BLaER1 (cell line): Measurements from ENCODE around the gene CXCL11.
"Not testable (repeated sequence)": the region's sequence is repeated elsewhere in the genome, so short reads cannot be mapped to it uniquely, and the experiment has no call there.

ENCODE experiments used
- H3K27ac ChIP-seq: shearing (Covaris generic); formaldehyde crosslinking; 2 replicates; pipeline ENCODE4 v1.8.1; 2022
- H3K27me3 ChIP-seq: shearing (Covaris generic); formaldehyde crosslinking; 2 replicates; pipeline ENCODE4 v1.8.1; 2022
- H3K36me3 ChIP-seq: shearing (Covaris generic); formaldehyde crosslinking; 2 replicates; pipeline ENCODE4 v1.8.1; 2022
- H3K4me1 ChIP-seq: shearing (Covaris generic); formaldehyde crosslinking; 2 replicates; pipeline ENCODE4 v1.8.1; 2022
- H3K4me2 ChIP-seq: shearing (Covaris generic); formaldehyde crosslinking; 2 replicates; pipeline ENCODE4 v1.8.1; 2022
- H3K4me3 ChIP-seq: shearing (Covaris generic); formaldehyde crosslinking; 2 replicates; pipeline ENCODE4 v1.8.1; 2022
- H3K9ac ChIP-seq: shearing (Covaris generic); formaldehyde crosslinking; 2 replicates; pipeline ENCODE4 v1.8.1; 2022
- H3K9me3 ChIP-seq: shearing (Covaris generic); formaldehyde crosslinking; 2 replicates; pipeline ENCODE4 v1.8.1; 2022
- H4K20me1 ChIP-seq: shearing (Covaris generic); formaldehyde crosslinking; 2 replicates; pipeline ENCODE4 v1.8.1; 2022
- Cebpa-rat ChIP-seq: shearing (Covaris generic); IDR thresholded peaks from 2 replicates; pipeline ENCODE4 v1.8.1; 2022

Gene CXCL11

DNA sequence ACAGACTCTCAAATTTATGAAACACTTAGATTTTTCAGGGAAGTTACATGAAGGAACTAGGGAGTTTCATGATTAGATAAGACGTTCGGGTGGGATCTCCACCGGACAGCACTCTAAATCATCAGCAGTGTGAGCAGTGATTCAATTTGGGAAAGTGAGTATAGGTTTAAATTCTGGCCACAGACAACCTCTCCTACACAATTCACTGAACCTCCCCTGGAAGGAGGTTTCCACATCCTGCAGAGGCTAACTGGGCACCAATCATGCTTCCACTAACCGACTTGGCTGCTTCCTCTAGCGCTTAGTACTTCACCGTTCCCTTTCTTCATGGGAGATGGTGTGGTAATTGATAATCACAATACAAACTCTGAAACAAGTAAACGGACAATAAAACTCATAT is 34.2 kb downstream of the CXCL11 start:
- TF ChIP-seq Cebpa-rat: no peak
- Histone ChIP-seq H3K4me2 (no peak overlapping the region), H3K9me3 (no peaks in the 10 kb centered on the region), H3K4me1 (peaks cover 15% of the 10 kb centered on the region), H3K27me3 (no peaks in the 10 kb centered on the region), H3K36me3 (no peaks in the 10 kb centered on the region), H4K20me1 (no peaks in the 10 kb centered on the region), H3K9ac (no peak overlapping the region), H3K27ac (no peak overlapping the region), H3K4me3 (no peak overlapping the region)

DNA sequence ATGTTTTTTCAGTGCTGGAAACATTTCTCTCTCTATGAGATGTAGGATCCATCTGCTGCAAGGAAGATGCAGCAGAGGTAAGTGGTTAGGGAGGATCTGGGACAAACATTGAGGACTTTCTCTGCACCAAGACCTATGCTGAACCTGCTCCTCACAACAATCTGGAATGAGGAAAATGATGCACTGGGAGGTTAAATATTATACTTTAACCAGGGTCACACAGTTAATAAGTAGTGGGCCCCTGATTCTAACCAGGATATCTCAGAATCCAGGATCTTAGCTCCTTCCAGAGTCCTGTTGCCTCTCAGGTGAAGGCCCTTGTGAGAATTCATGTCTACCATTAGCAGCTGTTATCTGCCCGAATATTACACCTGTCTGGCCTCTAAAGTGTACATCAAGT is 35.6 kb downstream of the CXCL11 start:
- no peaks in the 10 kb centered on the region for H3K9me3 ChIP-seq
- H3K9ac ChIP-seq: no peak overlapping the region
- peaks cover 15% of the 10 kb centered on the region for H3K4me1 ChIP-seq
- H3K27me3 ChIP-seq: no peaks in the 10 kb centered on the region
- no peaks in the 10 kb centered on the region for H3K36me3 ChIP-seq
- no peak for TF ChIP-seq Cebpa-rat
- no peak overlapping the region for H3K4me3 ChIP-seq
- no peak overlapping the region for H3K27ac ChIP-seq
- no peak overlapping the region for H3K4me2 ChIP-seq
- no peaks in the 10 kb centered on the region for H4K20me1 ChIP-seq

DNA sequence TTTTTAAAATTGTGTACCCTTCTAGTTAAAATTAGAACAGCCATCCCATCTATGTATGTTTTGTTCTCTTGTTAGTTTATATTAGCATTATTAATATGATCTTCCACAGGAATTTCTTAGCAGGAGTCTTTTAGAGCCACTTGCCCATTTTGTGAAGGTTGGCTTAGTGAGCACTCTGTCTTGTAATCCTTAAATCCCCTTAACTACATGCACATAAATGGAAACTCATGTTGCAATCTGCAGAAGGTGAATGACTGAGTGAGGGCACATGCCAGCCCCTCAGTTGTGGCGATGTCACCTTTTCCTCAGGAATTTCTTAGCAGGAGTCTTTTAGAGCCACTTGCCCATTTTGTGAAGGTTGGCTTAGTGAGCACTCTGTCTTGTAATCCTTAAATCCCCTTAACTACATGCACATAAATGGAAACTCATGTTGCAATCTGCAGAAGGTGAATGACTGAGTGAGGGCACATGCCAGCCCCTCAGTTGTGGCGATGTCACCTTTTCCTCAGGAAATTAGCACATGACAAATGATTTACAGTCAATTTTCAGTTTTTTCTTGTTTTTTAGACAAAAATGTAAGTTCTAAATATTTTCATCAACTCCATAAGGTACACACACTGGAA is 37.2 kb downstream of the CXCL11 start:
- H3K36me3 ChIP-seq, H3K27ac ChIP-seq, H4K20me1 ChIP-seq, H3K4me2 ChIP-seq, H3K9ac ChIP-seq, H3K9me3 ChIP-seq, H3K27me3 ChIP-seq, H3K4me3 ChIP-seq: not testable (repeated sequence)
- H3K4me1 ChIP-seq: peaks cover 10% of the 10 kb centered on the region

DNA sequence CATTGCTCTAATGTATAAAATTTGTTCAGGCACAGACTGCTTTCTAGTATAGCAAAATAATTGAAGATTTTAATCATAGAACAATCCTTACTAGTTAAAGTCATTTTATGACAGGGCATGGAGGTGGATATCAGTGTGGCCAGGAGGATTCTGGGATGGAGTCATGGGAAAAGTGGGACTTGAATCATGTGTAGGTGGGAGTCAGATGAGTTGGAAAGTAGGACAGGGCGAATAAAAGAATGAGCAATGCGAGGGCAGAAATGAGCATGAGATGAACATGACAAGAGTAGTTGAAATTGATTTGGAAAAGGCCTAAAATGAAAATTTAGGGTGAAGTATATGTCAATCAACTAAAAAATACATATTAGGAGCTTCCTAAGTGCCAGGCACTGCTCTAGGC is 37.9 kb downstream of the CXCL11 start:
- Histone ChIP-seq H3K36me3 (no peaks in the 10 kb centered on the region), H3K4me2 (no peak overlapping the region), H4K20me1 (no peaks in the 10 kb centered on the region), H3K4me3 (no peak overlapping the region), H3K9ac (no peak overlapping the region), H3K9me3 (no peaks in the 10 kb centered on the region), H3K27me3 (no peaks in the 10 kb centered on the region), H3K4me1 (peaks cover 3% of the 10 kb centered on the region; the same call in 1 of the 2 replicates), H3K27ac (no peak overlapping the region)
- no peak for TF ChIP-seq Cebpa-rat

DNA sequence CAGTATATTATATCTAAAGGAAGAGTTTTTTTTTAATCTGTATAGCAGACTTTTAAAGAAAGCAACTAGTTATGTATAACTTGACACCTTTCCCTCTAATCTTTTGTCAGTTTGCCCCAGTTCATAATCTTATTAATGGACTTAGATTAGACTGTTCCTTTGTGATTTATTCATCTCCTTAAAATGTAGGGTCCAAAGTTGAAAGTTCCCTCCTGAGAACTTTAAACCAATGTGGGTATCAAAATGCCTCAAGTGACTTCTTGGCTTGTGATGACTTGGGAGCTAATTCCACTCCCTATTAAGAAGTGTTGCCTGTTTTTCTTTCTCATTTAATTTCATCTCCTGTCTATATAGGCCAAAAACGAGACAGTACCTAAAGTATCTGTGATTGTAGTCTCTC is 38.8 kb downstream of the CXCL11 start:
- Histone ChIP-seq H3K36me3 (no peaks in the 10 kb centered on the region), H3K4me2 (no peak overlapping the region), H3K4me1 (no peaks in the 10 kb centered on the region), H3K27me3 (no peaks in the 10 kb centered on the region), H4K20me1 (no peaks in the 10 kb centered on the region), H3K27ac (no peak overlapping the region), H3K9me3 (no peaks in the 10 kb centered on the region), H3K4me3 (no peak overlapping the region), H3K9ac (no peak overlapping the region)
- no peak for TF ChIP-seq Cebpa-rat

DNA sequence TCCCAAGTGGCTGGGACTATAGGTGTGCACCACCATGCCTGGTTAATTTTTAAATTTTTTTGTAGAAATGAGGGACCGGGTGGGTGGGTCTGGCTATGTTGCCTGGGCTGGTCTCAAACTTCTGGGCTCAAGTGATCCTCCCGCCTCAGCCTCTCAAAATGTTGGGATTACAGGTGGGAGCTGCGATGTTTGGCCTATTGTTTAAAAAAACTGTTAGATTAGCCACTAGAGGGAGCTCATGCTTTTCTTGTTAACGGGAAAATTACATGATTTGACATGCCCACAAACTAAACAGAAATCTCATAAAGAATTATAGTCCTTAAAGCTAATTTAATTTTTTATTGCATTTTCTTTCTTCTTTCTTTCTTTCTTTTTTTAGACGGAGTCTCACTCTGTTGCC is 40.1 kb downstream of the CXCL11 start:
- Histone ChIP-seq H3K4me3 (no peak overlapping the region), H3K4me1 (0 out of 2 replicates have a peak, but pooled peaks cover 4% of the 10 kb centered on the region), H3K9ac (no peak overlapping the region), H3K36me3 (no peaks in the 10 kb centered on the region), H4K20me1 (no peaks in the 10 kb centered on the region), H3K27ac (no peak overlapping the region), H3K27me3 (no peaks in the 10 kb centered on the region), H3K9me3 (no peaks in the 10 kb centered on the region), H3K4me2 (no peak overlapping the region)
- no peak for TF ChIP-seq Cebpa-rat

DNA sequence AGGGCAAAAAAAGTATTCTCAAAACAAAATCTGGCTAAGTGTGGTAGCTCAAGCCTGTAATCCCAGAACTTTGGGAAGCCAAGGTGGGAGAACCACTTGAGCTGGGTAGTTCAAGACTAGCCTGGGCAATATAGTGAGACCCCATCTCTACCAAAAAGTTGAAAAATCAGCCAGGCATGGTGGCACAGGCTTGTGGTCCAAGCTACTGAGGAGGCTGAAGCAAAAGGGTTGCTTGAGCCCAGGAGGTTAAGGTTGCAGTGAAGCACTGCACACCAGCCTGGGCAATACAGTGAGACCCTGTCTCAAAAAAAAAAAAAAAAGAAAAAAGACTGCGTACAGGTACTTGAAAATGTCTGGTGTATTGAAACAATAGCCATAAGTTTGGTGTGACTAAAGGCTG is 43.4 kb downstream of the CXCL11 start:
- H3K4me2 ChIP-seq: no peak overlapping the region
- peaks cover 24% of the 10 kb centered on the region for H3K4me1 ChIP-seq
- TF ChIP-seq Cebpa-rat: no peak
- H3K36me3 ChIP-seq: peaks cover 14% of the 10 kb centered on the region
- no peak overlapping the region for H3K9ac ChIP-seq
- no peak overlapping the region for H3K27ac ChIP-seq
- no peak overlapping the region for H3K4me3 ChIP-seq
- H4K20me1 ChIP-seq: peaks cover 24% of the 10 kb centered on the region; the same call in 1 of the 2 replicates
- peaks cover 6% of the 10 kb centered on the region for H3K9me3 ChIP-seq
- no peaks in the 10 kb centered on the region for H3K27me3 ChIP-seq

DNA sequence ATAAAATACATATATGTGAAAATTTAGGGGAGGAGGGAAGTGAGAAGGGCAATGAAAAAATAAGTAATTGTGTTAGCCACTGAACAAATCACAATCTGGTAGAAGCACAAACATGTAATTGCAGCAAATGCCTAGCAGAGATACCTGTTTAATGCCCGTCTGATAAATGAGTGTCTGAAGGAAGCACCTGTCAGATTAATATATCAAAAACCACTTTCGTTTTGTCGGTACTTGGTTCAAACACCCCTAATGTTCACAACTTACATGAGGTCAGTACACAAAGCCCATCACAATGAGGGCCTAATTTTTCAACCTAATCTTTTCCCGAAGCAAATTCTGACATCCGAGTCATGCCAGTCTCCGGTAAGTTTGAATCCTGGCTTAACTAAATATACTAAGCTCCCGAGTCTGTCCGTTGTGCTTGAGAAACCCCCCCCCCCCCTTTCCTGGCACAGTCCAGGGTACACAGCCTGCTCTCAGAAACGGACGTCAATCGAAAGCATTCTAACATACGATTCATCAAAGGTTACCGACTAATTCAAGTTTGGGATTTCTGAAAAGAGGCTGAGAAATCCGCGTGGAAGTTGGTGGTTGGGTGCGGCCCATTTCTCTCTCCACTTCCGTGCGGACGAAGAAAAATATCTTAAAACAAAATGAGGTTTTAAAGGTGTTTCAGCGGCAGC is 45.9 kb downstream of the CXCL11 start:
- H4K20me1 ChIP-seq: peaks cover 48% of the 10 kb centered on the region
- H3K4me1 ChIP-seq: peaks cover 24% of the 10 kb centered on the region
- peak overlapping the region; percentile 86 for H3K4me2 ChIP-seq
- peak overlapping the region; percentile 84 for H3K4me3 ChIP-seq
- H3K36me3 ChIP-seq: peaks cover 39% of the 10 kb centered on the region
- H3K9me3 ChIP-seq: peaks cover 6% of the 10 kb centered on the region
- peak overlapping the region; percentile 87 for H3K27ac ChIP-seq
- H3K9ac ChIP-seq: peak overlapping the region; percentile 92
- no peak for TF ChIP-seq Cebpa-rat
- no peaks in the 10 kb centered on the region for H3K27me3 ChIP-seq

DNA sequence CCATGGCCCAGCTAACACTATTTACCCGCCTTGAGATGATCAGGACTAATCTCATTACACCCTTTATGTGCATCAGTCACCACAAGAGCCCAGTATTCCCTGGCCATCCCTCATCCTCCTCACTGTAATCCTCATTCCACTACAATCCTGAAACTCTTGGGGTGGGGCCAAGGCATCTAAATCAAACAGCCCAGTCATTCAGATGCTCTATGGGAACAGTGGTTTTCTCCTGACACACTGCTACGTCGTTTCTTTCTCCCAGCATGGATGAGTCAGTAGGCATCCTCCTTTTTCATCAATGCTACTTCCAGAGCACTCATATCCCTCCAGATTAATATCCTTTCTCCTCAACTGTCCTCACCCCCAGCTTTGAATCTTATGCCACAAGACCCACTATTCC is 50.8 kb downstream of the CXCL11 start:
- Histone ChIP-seq H3K9me3 (peaks cover 10% of the 10 kb centered on the region), H3K27ac (no peak overlapping the region), H3K27me3 (no peaks in the 10 kb centered on the region), H3K4me3 (no peak overlapping the region), H3K4me1 (peaks cover 20% of the 10 kb centered on the region), H3K9ac (no peak overlapping the region), H4K20me1 (peaks cover 88% of the 10 kb centered on the region), H3K36me3 (peaks cover 74% of the 10 kb centered on the region), H3K4me2 (no peak overlapping the region)
- TF ChIP-seq Cebpa-rat: no peak
